BLaER1 (cell line): Measurements from ENCODE around the gene MET.

Experiments
- H3K27ac ChIP-seq: shearing (Covaris generic); formaldehyde crosslinking; 2 replicates; pipeline ENCODE4 v1.8.1; 2022
- H3K27me3 ChIP-seq: shearing (Covaris generic); formaldehyde crosslinking; 2 replicates; pipeline ENCODE4 v1.8.1; 2022
- H3K36me3 ChIP-seq: shearing (Covaris generic); formaldehyde crosslinking; 2 replicates; pipeline ENCODE4 v1.8.1; 2022
- H3K4me1 ChIP-seq: shearing (Covaris generic); formaldehyde crosslinking; 2 replicates; pipeline ENCODE4 v1.8.1; 2022
- H3K4me2 ChIP-seq: shearing (Covaris generic); formaldehyde crosslinking; 2 replicates; pipeline ENCODE4 v1.8.1; 2022
- H3K4me3 ChIP-seq: shearing (Covaris generic); formaldehyde crosslinking; 2 replicates; pipeline ENCODE4 v1.8.1; 2022
- H3K9ac ChIP-seq: shearing (Covaris generic); formaldehyde crosslinking; 2 replicates; pipeline ENCODE4 v1.8.1; 2022
- H3K9me3 ChIP-seq: shearing (Covaris generic); formaldehyde crosslinking; 2 replicates; pipeline ENCODE4 v1.8.1; 2022
- H4K20me1 ChIP-seq: shearing (Covaris generic); formaldehyde crosslinking; 2 replicates; pipeline ENCODE4 v1.8.1; 2022
- Cebpa-rat ChIP-seq: shearing (Covaris generic); IDR thresholded peaks from 2 replicates; pipeline ENCODE4 v1.8.1; 2022

The MET gene

GRCh38 chr7:116663744-116664143 lies 8.3 kb upstream of the MET start:
- Histone ChIP-seq H3K9me3 (no peaks in the 10 kb centered on the region), H3K4me3 (no peak overlapping the region), H3K36me3 (no peaks in the 10 kb centered on the region), H4K20me1 (no peaks in the 10 kb centered on the region), H3K4me2 (no peak overlapping the region), H3K9ac (no peak overlapping the region), H3K4me1 (no peaks in the 10 kb centered on the region), H3K27ac (no peak overlapping the region), H3K27me3 (no peaks in the 10 kb centered on the region)
- TF ChIP-seq Cebpa-rat, result no peak

DNA sequence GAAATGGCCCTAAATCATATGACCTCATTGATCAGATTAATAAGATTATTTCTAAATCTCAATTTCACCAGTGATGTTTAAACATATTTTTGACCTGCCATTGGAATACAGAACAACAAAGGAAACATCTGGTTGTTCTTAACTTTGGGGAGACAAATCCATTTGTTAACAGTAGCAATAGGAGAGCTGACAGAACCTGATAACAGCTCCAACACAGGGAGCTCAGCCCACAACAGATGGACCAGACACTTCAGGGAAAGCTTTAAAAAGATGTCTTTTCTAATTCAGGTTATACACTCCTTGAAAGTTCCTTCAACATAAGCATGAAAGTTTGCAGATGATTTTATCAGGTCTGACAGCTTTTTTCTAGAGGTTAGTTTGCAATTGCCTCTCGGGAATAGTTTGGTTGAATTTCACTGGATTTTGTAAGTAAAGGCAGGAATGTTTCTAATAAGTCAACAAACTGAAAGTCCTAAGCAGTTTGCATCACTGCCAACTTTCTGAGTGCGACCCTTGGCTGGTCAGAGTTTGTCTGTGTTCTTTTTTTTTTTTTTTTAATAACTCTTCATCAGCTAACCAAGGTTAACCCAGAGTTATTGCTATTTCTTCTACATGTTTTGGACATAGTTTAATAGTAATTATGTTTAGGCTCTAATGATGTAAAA lies 6.5 kb upstream of the MET start:
- no peak overlapping the region for H3K9ac ChIP-seq
- no peak overlapping the region for H3K4me2 ChIP-seq
- no peak overlapping the region for H3K27ac ChIP-seq
- TF ChIP-seq Cebpa-rat, result no peak
- no peaks in the 10 kb centered on the region for H3K36me3 ChIP-seq
- no peaks in the 10 kb centered on the region for H3K4me1 ChIP-seq
- H3K27me3 ChIP-seq, result no peaks in the 10 kb centered on the region
- H4K20me1 ChIP-seq, result no peaks in the 10 kb centered on the region
- no peaks in the 10 kb centered on the region for H3K9me3 ChIP-seq
- no peak overlapping the region for H3K4me3 ChIP-seq

DNA sequence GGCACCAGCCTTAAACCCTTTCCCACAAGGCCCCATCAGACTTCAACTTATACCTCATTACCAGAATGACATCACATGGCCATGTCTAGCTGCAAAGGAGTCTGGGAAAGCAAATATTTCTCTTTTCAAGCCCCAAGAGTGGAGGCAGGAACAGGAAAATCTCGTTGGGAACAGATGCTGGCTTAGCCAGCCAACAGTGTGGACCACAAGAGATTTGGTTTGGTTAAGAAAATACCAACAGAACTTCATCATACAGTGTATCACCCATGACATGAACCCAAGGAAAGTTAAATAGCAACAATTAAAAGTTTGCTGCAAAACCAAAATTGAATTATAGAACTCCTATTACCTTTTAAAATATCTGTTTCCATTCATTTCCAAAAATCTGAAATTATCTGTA lies 2.2 kb upstream of the MET start:
- Histone ChIP-seq H3K4me1 (no peaks in the 10 kb centered on the region), H3K36me3 (no peaks in the 10 kb centered on the region), H3K9ac (no peak overlapping the region), H3K27me3 (no peaks in the 10 kb centered on the region), H3K9me3 (peaks cover 10% of the 10 kb centered on the region), H3K4me2 (no peak overlapping the region), H3K27ac (no peak overlapping the region), H4K20me1 (no peaks in the 10 kb centered on the region), H3K4me3 (no peak overlapping the region)
- TF ChIP-seq Cebpa-rat, result no peak

DNA sequence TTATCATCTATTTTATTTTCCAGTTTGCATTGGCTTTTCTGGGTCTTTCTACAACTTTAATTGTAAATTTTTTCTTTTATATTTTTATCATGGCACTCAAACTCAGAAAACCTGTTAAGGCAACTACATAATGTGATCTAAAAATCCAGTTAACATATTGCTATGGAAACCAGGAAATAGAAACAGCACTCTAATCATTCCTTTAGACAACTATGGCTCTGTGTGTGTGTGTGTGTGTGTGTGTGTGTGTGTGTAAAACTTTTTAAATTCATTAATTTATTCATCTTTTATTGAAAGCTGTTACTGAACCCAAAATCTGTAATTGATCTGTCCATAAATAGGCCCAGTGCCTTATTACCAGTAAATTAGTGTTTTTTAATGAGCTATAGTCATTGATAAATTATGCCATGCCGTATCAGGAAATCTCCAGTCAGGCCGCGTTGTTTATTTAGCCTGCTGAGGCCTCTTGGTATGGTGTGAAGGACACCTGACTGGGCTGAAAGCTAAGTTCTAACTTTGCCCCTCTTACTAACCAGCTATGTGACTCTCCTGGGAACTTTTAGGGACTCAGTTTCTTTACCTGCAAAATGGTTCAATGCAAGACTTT lies 1.5 kb upstream of the MET start:
- Histone ChIP-seq H3K36me3 (no peaks in the 10 kb centered on the region), H3K4me1 (no peaks in the 10 kb centered on the region), H3K27ac (no peak overlapping the region), H3K27me3 (no peaks in the 10 kb centered on the region), H3K4me3 (no peak overlapping the region), H3K9me3 (peaks cover 10% of the 10 kb centered on the region), H3K9ac (no peak overlapping the region), H4K20me1 (no peaks in the 10 kb centered on the region), H3K4me2 (no peak overlapping the region)
- TF ChIP-seq Cebpa-rat, result no peak

GRCh38 chr7:116671111-116671510 lies 885 bp upstream of the MET start:
- Histone ChIP-seq H3K4me3 (no peak overlapping the region), H3K27me3 (no peaks in the 10 kb centered on the region), H3K36me3 (no peaks in the 10 kb centered on the region), H3K9me3 (peaks cover 10% of the 10 kb centered on the region), H3K4me1 (no peaks in the 10 kb centered on the region), H3K4me2 (no peak overlapping the region), H3K9ac (no peak overlapping the region), H3K27ac (no peak overlapping the region), H4K20me1 (no peaks in the 10 kb centered on the region)
- TF ChIP-seq Cebpa-rat, result no peak

DNA sequence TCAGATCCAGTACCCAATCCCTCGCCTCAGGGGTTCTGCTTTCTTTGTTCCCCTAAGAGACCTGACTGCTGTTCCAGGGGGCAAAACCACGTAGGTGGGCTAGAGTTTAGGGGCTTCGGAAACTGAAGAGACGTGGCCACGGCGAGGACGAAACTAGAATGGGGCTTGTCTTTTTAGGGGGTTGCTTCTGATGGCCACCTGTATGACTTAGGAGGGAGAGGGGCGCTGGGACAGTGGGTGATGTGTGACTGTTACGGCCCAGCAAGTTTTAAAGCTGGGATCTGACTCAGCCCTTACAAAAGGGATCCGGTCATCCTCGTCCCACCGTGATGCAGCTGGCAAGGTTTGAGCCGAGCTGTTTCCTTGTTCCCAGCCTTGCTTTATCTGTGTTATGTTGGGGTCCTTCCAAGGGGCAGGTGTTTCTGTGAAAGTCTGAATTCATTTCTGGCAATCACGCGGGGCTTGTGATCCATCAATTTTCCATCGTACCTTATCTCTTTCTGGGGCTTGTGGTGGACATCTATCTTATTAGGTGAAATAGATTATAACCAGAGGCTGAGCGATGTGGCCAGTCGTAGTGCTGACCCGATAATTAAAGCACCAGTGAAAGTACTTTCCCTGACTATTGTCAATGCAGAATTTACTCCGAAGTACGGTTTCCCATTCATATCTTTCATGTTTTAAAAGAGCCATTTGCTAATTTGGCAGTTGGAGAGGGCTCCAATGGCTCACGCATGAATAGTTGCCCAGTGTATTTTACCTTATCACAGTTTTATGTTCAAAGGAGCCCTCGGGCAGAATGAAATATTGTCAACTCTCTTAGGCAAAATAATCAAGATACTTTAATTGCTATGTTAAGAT lies 830 bp downstream of the MET start:
- no peak overlapping the region for H3K9ac ChIP-seq
- H3K9me3 ChIP-seq, result peaks cover 10% of the 10 kb centered on the region
- H3K36me3 ChIP-seq, result no peaks in the 10 kb centered on the region
- no peak overlapping the region for H3K4me3 ChIP-seq
- no peaks in the 10 kb centered on the region for H4K20me1 ChIP-seq
- TF ChIP-seq Cebpa-rat, result no peak
- H3K4me2 ChIP-seq, result no peak overlapping the region
- H3K27ac ChIP-seq, result no peak overlapping the region
- H3K4me1 ChIP-seq, result no peaks in the 10 kb centered on the region
- no peaks in the 10 kb centered on the region for H3K27me3 ChIP-seq

DNA sequence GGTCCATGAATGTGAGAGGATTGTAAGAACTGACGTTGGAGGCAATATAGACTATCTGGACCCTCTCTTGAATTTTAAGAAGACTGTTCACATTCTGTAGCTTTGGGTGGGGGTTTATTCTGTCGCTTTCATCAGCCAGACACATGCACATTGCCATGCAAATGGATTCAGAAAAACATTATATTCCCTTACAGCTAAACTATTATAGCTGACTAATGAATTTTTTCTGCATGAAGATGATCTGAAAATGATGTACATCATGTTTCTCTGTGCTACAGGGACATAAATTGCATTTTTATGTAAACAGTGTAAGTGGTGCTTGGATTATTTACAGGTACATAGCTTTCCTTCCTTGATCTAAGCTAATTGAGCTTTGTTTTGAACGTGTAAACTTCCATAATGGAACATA lies 1.5 kb downstream of the MET start:
- H3K9ac ChIP-seq, result no peak overlapping the region
- no peak for TF ChIP-seq Cebpa-rat
- peaks cover 10% of the 10 kb centered on the region for H3K9me3 ChIP-seq
- H3K27ac ChIP-seq, result no peak overlapping the region
- H3K36me3 ChIP-seq, result no peaks in the 10 kb centered on the region
- H3K4me2 ChIP-seq, result no peak overlapping the region
- H3K4me3 ChIP-seq, result no peak overlapping the region
- no peaks in the 10 kb centered on the region for H4K20me1 ChIP-seq
- no peaks in the 10 kb centered on the region for H3K27me3 ChIP-seq
- no peaks in the 10 kb centered on the region for H3K4me1 ChIP-seq

DNA sequence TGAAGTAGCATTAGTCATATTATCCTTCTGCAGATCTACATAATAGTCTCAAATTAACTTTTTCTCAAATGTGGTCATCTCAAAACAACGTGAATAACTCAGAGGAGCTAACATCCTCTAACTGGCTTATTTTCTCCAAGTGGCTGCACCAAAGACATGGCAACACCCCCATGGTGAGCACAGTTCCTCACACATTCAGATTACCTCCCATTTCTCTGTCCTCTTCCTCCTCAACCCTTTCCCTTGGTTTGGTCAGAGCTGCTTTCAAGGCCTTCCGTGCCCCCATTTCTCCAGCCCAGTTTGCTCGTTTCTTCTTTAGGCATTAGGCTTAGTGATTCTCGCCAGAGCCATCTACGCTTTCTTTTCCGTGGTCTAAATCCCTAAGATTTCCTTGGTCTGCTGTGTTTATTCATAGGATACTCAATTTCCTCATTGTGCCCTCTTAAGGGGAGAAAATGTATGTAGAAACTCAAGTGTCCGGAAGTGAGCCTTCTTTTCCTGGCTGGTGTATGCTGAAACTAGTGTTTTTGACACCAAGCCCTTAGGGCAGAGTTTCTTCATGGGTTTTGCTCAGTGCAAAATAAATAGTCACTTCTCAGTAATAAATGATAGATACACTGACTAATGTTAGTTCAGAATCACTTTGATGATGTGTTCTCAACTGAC lies 2.6 kb downstream of the MET start:
- Histone ChIP-seq H3K4me1 (no peaks in the 10 kb centered on the region), H3K4me2 (no peak overlapping the region), H3K4me3 (no peak overlapping the region), H3K9me3 (peaks cover 10% of the 10 kb centered on the region), H3K27me3 (no peaks in the 10 kb centered on the region), H4K20me1 (no peaks in the 10 kb centered on the region), H3K36me3 (no peaks in the 10 kb centered on the region), H3K9ac (no peak overlapping the region), H3K27ac (no peak overlapping the region)
- TF ChIP-seq Cebpa-rat, result no peak

DNA sequence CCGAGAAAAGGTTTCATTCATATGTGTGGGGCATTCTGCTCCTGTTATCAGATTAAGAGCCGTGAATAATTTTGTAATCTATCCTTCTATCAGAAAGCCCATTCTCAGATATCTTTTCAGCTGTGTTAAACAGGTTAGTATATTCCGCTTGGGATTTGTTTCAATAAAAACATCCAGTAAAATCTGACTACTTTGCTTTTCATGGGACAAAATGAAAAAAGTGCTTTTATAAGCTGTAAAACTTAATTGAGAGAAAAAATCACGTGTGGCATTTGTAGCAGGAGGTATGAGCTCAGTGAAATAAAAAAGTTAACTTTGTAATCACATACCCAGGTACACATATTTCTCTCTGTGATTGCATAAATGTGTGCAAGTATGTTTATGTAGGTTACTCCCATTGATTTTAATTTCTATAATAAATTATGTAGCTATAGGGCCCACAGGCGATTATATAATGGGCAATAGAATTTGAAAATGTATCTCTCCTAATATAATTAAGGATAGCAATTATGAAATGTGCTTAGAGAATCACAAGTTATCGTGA lies 3.9 kb downstream of the MET start:
- no peak overlapping the region for H3K4me2 ChIP-seq
- no peaks in the 10 kb centered on the region for H3K36me3 ChIP-seq
- no peak overlapping the region for H3K9ac ChIP-seq
- H3K4me3 ChIP-seq, result no peak overlapping the region
- no peak overlapping the region for H3K27ac ChIP-seq
- H3K9me3 ChIP-seq, result peaks cover 10% of the 10 kb centered on the region
- no peaks in the 10 kb centered on the region for H3K4me1 ChIP-seq
- no peak for TF ChIP-seq Cebpa-rat
- H3K27me3 ChIP-seq, result no peaks in the 10 kb centered on the region
- H4K20me1 ChIP-seq, result no peaks in the 10 kb centered on the region
